NCI-H187 (cell line): ENCODE results near the gene DNAL1.
A peak's percentile ranks its signal among the peaks of the same experiment; 100 is the strongest.

Experiments
- DNase-seq, 2 experiments: peaks; one replicate each; lab custom pipeline; 2025; lab: John Stamatoyannopoulos, UW

DNAL1 gene

GRCh38 chr14:73724696-73725095 lies 79.9 kb downstream of the DNAL1 start:
- DNase-seq, result no peak

- no peak for DNase-seq
Observed at GRCh38 chr14:73725116-73726024, 80.6 kb downstream of the DNAL1 start.

- DNase-seq, result no peak
Observed at GRCh38 chr14:73726025-73726961, 81.5 kb downstream of the DNAL1 start.

- DNase-seq, result no peak
Observed at GRCh38 chr14:73727166-73727565, 82.4 kb downstream of the DNAL1 start.

- DNase-seq, result peak; percentile 53 to 56
Observed at GRCh38 chr14:73728717-73729330, 84.0 kb downstream of the DNAL1 start.

- no peak for DNase-seq
Observed at GRCh38 chr14:73729556-73730265, 84.9 kb downstream of the DNAL1 start.

GRCh38 chr14:73731111-73731510 lies 86.3 kb downstream of the DNAL1 start:
- DNase-seq, result no peak

- no peak for DNase-seq
Observed at GRCh38 chr14:73732006-73732405, 87.2 kb downstream of the DNAL1 start.

- no peak for DNase-seq
Observed at GRCh38 chr14:73736842-73737241, 92.1 kb downstream of the DNAL1 start.

GRCh38 chr14:73738518-73739173 lies 93.9 kb downstream of the DNAL1 start:
- no peak for DNase-seq

GRCh38 chr14:73739174-73739898 lies 94.5 kb downstream of the DNAL1 start:
- no peak for DNase-seq

- no peak for DNase-seq
Observed at GRCh38 chr14:73739899-73740617, 95.3 kb downstream of the DNAL1 start.

- no peak for DNase-seq
Observed at GRCh38 chr14:73740618-73741326, 96.0 kb downstream of the DNAL1 start.

- DNase-seq, result no peak
Observed at GRCh38 chr14:73741386-73741875, 96.6 kb downstream of the DNAL1 start.

GRCh38 chr14:73741876-73742519 lies 97.2 kb downstream of the DNAL1 start:
- no peak for DNase-seq

GRCh38 chr14:73742520-73743238 lies 97.9 kb downstream of the DNAL1 start:
- no peak for DNase-seq

GRCh38 chr14:73743431-73743931 lies 98.7 kb downstream of the DNAL1 start:
- DNase-seq, result no peak
